Psoas muscle (tissue), 8 donors: ENCODE results near the gene FDX2. TPM values are rescaled to one million over a fixed set of nuclear protein-coding genes. Genes with fewer than 3 reads are reported as not detected.

Experiments
- ATAC-seq, 4 donors: fragments of 200-7000 bp; cut with Tn5 transposase; one replicate each; pipeline ENCODE4 v1.9.1; 2020; ENCODE audit warnings: moderate library complexity in 3 of 4, mild to moderate bottlenecking in 2 of 4
- DNase-seq, 2 donors: peaks; one replicate each; pipeline ENCODE4 v3.0.0-alpha.2; 2020
- H3K27ac ChIP-seq: fragments of 200-600 bp; one replicate; pipeline ENCODE4 v1.8.0; 2022
- H3K27me3 ChIP-seq, 3 donors: fragments of 200-600 bp in 1 of 3; one replicate each; pipeline versions ENCODE4 v1.6.1 to v1.8.0; 2013 to 2022; ENCODE audit warnings: low read length in 2 of 3, mild to moderate bottlenecking in 2 of 3, moderate library complexity in 1 of 3; ENCODE audit not compliant: insufficient read depth in 3 of 3
- H3K36me3 ChIP-seq, 2 donors: fragments of 200-600 bp in 1 of 2; one replicate each; pipeline versions ENCODE4 v1.6.1 to v1.8.0; 2013 to 2022; ENCODE audit warnings: low read depth in 1 of 2, mild to moderate bottlenecking in 1 of 2, moderate library complexity in 1 of 2; ENCODE audit not compliant: insufficient read depth in 1 of 2
- H3K4me1 ChIP-seq: fragments of 200-600 bp; one replicate; pipeline ENCODE4 v1.8.0; 2022
- H3K4me3 ChIP-seq: fragments of 200-600 bp; one replicate; pipeline ENCODE4 v1.8.0; 2022; ENCODE audit warnings: mild to moderate bottlenecking
- H3K9me3 ChIP-seq: fragments of 200-600 bp; one replicate; pipeline ENCODE4 v1.8.0; 2022
- CTCF ChIP-seq: fragments of 200-600 bp; IDR thresholded peaks from one replicate; pipeline ENCODE4 v1.8.0; 2022; ENCODE audit warnings: antibody characterized with exemption
- WGBS, 3 donors: extraction: QIAGEN DNeasy Blood & Tissue Kit; methylation state at CpG; one replicate each; pipeline versions ENCODE4 v1.1.6 to v1.1.7; 2013; 5-methylcytosine and 5-hydroxymethylcytosine counted together
- intact Hi-C, 2 donors: fragments of 100-400 bp; cut with DNase I; formaldehyde crosslinking; loops; one replicate each; pipeline versions ENCODE4 v1.11.0 to v1.14.2; 2022
- polyA plus RNA-seq, 3 donors: library from polyadenylated mRNA; stranded (reverse); fragments of 200-250 nt; gene quantifications; one replicate each; pipeline ENCODE4 v1.2.3, GENCODE V29; 2013
- total RNA-seq, 4 donors: library from RNA; stranded (reverse); fragmentation: NEBNext Ultra II Directional in 2 of 4; extraction: Animal tissue kit (Norgen Biotek cat#: 25700) in 2 of 4; gene quantifications; one replicate each; pipeline versions ENCODE4 v1.2.1 to v1.2.4, GENCODE V29; 2021 to 2023
- donor health status: healthy with polysubstance abuse.
- donor health status: DM: no; HTN: no; CAD: no; lungs with moderate emphysema.
- donor health status: Bipolar disorder and iron deficiency.
- donor health status: healthy.
- donor health status: DM: yes; HTN: yes; CAD: no.
- donor health status: DM: no; HTN: no; CAD: no.
- donor health status: DM: no; HTN: no; CAD: no.
- donor health status: DM: yes; HTN: yes; CAD: no.

FDX2 gene
- total and polyA plus RNA-seq, 7 donors: 16.0 to 52.5 (median 21.8) TPM

- Histone ChIP-seq H3K27ac (peak overlapping the region; percentile 84), H3K4me3 (peak overlapping the region; percentile 69), H3K27me3 (no peaks in the 10 kb centered on the region), H3K36me3 (peaks cover 0 to 11% of the 10 kb centered on the region in 2 donors), H3K9me3 (no peaks in the 10 kb centered on the region), H3K4me1 (peaks cover 12% of the 10 kb centered on the region)
- intact Hi-C loops: loop anchor here in 1 of 2 donors (5.0 to 10.0 kb wide), 3 partner anchors 48 to 500 kb away; partner anchors contain the start of genes ICAM1, PIN1 and TYK2
- DNase-seq (peak; percentile 95 to 98), ATAC-seq (peak; percentile 82 to 85 (median 84))
- TF ChIP-seq CTCF: no peak
- 5 to 8% (median 7%) methylated on average over 46 to 59 of the region's 59 CpGs for WGBS, 3 donors
These were observed 19.0 kb upstream of the FDX2 start for GRCh38 chr19:10334588-10335351.

- Histone ChIP-seq H3K27ac (peak overlapping the region; percentile 84), H3K9me3 (no peaks in the 10 kb centered on the region), H3K36me3 (peaks cover 0 to 19% of the 10 kb centered on the region in 2 donors), H3K27me3 (no peaks in the 10 kb centered on the region), H3K4me1 (peaks cover 12% of the 10 kb centered on the region), H3K4me3 (peak overlapping the region; percentile 69)
- 3 to 7% (median 6%) methylated on average over 44 of the region's 44 CpGs for WGBS, 3 donors
- intact Hi-C loops: loop anchor here in 1 of 2 donors (5.0 to 10.0 kb wide), 3 partner anchors 48 to 499 kb away; partner anchors contain the start of genes ICAM1, PIN1 and TYK2
- ATAC-seq (peak in 2 of 4 donors; percentile 0 to 1), DNase-seq (no peak)
- no peak for TF ChIP-seq CTCF
These were observed 18.2 kb upstream of the FDX2 start for GRCh38 chr19:10333758-10334587.

- WGBS, 3 donors: 1% methylated on average over 72 to 82 of the region's 82 CpGs
These were observed 17.3 kb upstream of the FDX2 start, which contains the start of gene RAVER1 for GRCh38 chr19:10332965-10333757. TSS of gene RAVER1 (minus strand) at chr19:10333529. CDS start at chr19:10333507, 22 bp downstream.

More at GRCh38 chr19:10332965-10333757, 17.3 kb upstream of the FDX2 start, which contains the start of gene RAVER1:
- no peak for TF ChIP-seq CTCF
- Histone ChIP-seq H3K27ac (peak within 1 kb of the TSS; percentile 84), H3K36me3 (peaks cover 0 to 27% of the 10 kb centered on the region in 2 donors), H3K4me3 (peak within 1 kb of the TSS; percentile 69), H3K9me3 (no peaks in the 10 kb centered on the region), H3K27me3 (no peaks in the 10 kb centered on the region), H3K4me1 (peaks cover 12% of the 10 kb centered on the region)
- DNase-seq: peak; percentile 98 to 99
- intact Hi-C loops: loop anchor here in 1 of 2 donors (5.0 to 10.0 kb wide), 3 partner anchors 49 to 498 kb away; partner anchors contain the start of genes ICAM1, PIN1 and TYK2
- peak; percentile 94 to 96 (median 95) for ATAC-seq
